K562 (cell line): ENCODE data around the gene ESPL1. TPM values are rescaled to one million over a fixed set of nuclear protein-coding genes. Genes with fewer than 3 reads are reported as not detected.

Source experiments
- ATAC-seq: fragments of 200-7000 bp; cut with Tn5 transposase; 3 replicates; pipeline ENCODE4 v1.9.1; 2020; ENCODE audit warnings: moderate library complexity
- BruUV-seq: library from RNA; stranded (reverse); fragments of 400-500 nt; replicated peaks from 2 replicates; lab custom pipeline; 2021; lab: Mats Ljungman, UMichigan
- CTCF ChIA-PET: fragments of 300-600 bp; formaldehyde crosslinking; extraction: SDS; loops from one replicate; lab custom pipeline; 2021; ENCODE audit warnings: low intra/inter-chr PET ratio; lab: Yijun Ruan, JAX
- POLR2A ChIA-PET: fragments of 300-600, 350-650 bp; sonication (Branson Sonifier 250); formaldehyde crosslinking; extraction: SDS; loops from one replicate; lab custom pipeline; 2021; ENCODE audit warnings: antibody characterized with exemption, inconsistent platforms; lab: Yijun Ruan, JAX
- DNase-seq, 4 experiments: peaks; one replicate each; pipeline versions ENCODE4 v3.0.0 to v3.0.0-alpha.2; 2011 to 2018; ENCODE audit warnings: low spot score in 3 of 4, mixed read lengths in 3 of 4; ENCODE audit errors: extremely low read depth in 1 of 4
- FAIRE-seq: peaks from 2 replicates; lab custom pipeline; 2011; peaks lifted over from hg19 to GRCh38; lab: Jason Lieb, UNC
- H2AFZ ChIP-seq: 2 replicates; pipeline ENCODE4 v1.6.0; 2011; ENCODE audit warnings: low read depth, low read length, control low read depth, inconsistent platforms
- H3K27ac ChIP-seq: fragments of 200-600 bp; 3 replicates; pipeline ENCODE4 v1.8.0; 2011; ENCODE audit warnings: low read depth, mild to moderate bottlenecking, control low read depth, inconsistent platforms, low read length, moderate library complexity, mixed read lengths; ENCODE audit errors: extremely low read depth
- H3K27me3 ChIP-seq, 2 experiments: fragments of 300-600 bp in 1 of 2; 2 replicates in 1 of 2; 3 replicates in 1 of 2; pipeline versions ENCODE4 v1.6.0 to v1.8.0; 2011; ENCODE audit warnings: inconsistent platforms in 2 of 2, low read length in 2 of 2, mild to moderate bottlenecking in 1 of 2, mixed read lengths in 1 of 2, moderate library complexity in 1 of 2; ENCODE audit not compliant: control insufficient read depth in 2 of 2, insufficient read depth in 2 of 2
- H3K36me3 ChIP-seq: fragments of 300-600 bp; 3 replicates; pipeline ENCODE4 v1.8.0; 2011; ENCODE audit warnings: mild to moderate bottlenecking, low read length, inconsistent platforms; ENCODE audit not compliant: control insufficient read depth, insufficient read depth
- H3K4me1 ChIP-seq, 2 experiments: fragments of 200-600 bp in 1 of 2; replicated peaks in 1 of 2; 2 replicates in 1 of 2; 3 replicates in 1 of 2; pipeline versions ENCODE4 v1.5.1 to v1.8.0; 2011; ENCODE audit warnings: inconsistent platforms in 2 of 2, low read length in 2 of 2, mild to moderate bottlenecking in 1 of 2, mixed read lengths in 1 of 2, moderate library complexity in 1 of 2; ENCODE audit not compliant: control insufficient read depth in 2 of 2, insufficient read depth in 2 of 2
- H3K4me2 ChIP-seq: 2 replicates; pipeline ENCODE4 v1.6.1; 2011; ENCODE audit warnings: low read length, control low read depth, inconsistent platforms, mixed read lengths; ENCODE audit not compliant: insufficient read depth
- H3K4me3 ChIP-seq: fragments of 200-600 bp; sonication (generic), shearing (Covaris generic); 2 replicates; pipeline ENCODE4 v1.5.1; 2016; ENCODE audit warnings: control low read depth, inconsistent platforms
- H3K79me2 ChIP-seq: fragments of 200-600 bp; 3 replicates; pipeline ENCODE4 v1.8.0; 2011; ENCODE audit warnings: low read length, inconsistent platforms; ENCODE audit not compliant: control insufficient read depth, insufficient read depth
- H3K9ac ChIP-seq, 2 experiments: 2 replicates each; pipeline versions ENCODE4 v1.6.0 to v1.6.1; 2011; ENCODE audit warnings: low read depth in 2 of 2, low read length in 2 of 2, control low read depth in 1 of 2, inconsistent platforms in 1 of 2, mild to moderate bottlenecking in 1 of 2, mixed read lengths in 1 of 2; ENCODE audit not compliant: insufficient read depth in 1 of 2
- H3K9me1 ChIP-seq: one replicate; pipeline ENCODE4 v1.6.0; 2011; ENCODE audit warnings: inconsistent platforms, mild to moderate bottlenecking, low read length, moderate library complexity; ENCODE audit not compliant: control insufficient read depth, insufficient read depth
- H3K9me3 ChIP-seq: replicated peaks from 2 replicates; pipeline ENCODE4 v1.5.1; 2011; ENCODE audit warnings: low read depth, low read length, inconsistent platforms; ENCODE audit not compliant: control insufficient read depth, insufficient read depth
- H4K20me1 ChIP-seq: replicated peaks from 2 replicates; pipeline ENCODE4 v1.6.1; 2011; ENCODE audit warnings: low read length, inconsistent platforms, mixed read lengths; ENCODE audit not compliant: control insufficient read depth, insufficient read depth
- CREB3L1 ChIP-seq: fragments of 450-650 bp; IDR thresholded peaks from 2 replicates; pipeline ENCODE4 v1.6.1; 2014; ENCODE audit warnings: low read depth, mild to moderate bottlenecking, moderate library complexity, borderline replicate concordance
- CTCF ChIP-seq, 3 experiments: IDR thresholded peaks in 2 of 3; conservative IDR thresholded peaks in 1 of 3; 2 replicates each; pipeline ENCODE4 v1.5.1; 2011 to 2012; ENCODE audit warnings: low read length in 3 of 3, mild to moderate bottlenecking in 3 of 3, control low read depth in 2 of 3, improper control_type of control experiment in 1 of 3, inconsistent platforms in 1 of 3, low read depth in 1 of 3, mixed read lengths in 1 of 3, moderate library complexity in 1 of 3; ENCODE audit not compliant: insufficient read depth in 2 of 3
- E2F3 ChIP-seq: fragments of 250-450 bp; sonication (Bioruptor Pico); IDR thresholded peaks from 2 replicates; pipeline ENCODE4 v1.4.0; 2020; ENCODE audit warnings: mild to moderate bottlenecking
- E2F5 ChIP-seq: sonication (generic); formaldehyde crosslinking; IDR thresholded peaks from 2 replicates; pipeline ENCODE4 v1.8.0; 2022; ENCODE audit warnings: mild to moderate bottlenecking, missing genetic modification reagents
- HEY1 ChIP-seq: fragments of 250-450 bp; sonication (Bioruptor Pico); IDR thresholded peaks from 2 replicates; pipeline ENCODE4 v1.5.0; 2020; ENCODE audit warnings: mild to moderate bottlenecking, moderate library complexity, borderline replicate concordance
- KLF16 ChIP-seq: IDR thresholded peaks from 2 replicates; pipeline ENCODE4 v1.6.1; 2016; ENCODE audit warnings: antibody characterized with exemption
- MTA1 ChIP-seq: fragments of 450-650 bp; IDR thresholded peaks from 2 replicates; pipeline ENCODE4 v1.6.1; 2017; ENCODE audit warnings: borderline replicate concordance
- NCOR1 ChIP-seq: fragments of 450-650 bp; IDR thresholded peaks from 2 replicates; pipeline ENCODE4 v1.6.1; 2016; ENCODE audit warnings: mild to moderate bottlenecking, moderate library complexity
- NR4A1 ChIP-seq, 2 experiments: fragments of 250-450 bp in 1 of 2; fragments of 450-650 bp in 1 of 2; sonication (Bioruptor Pico) in 1 of 2; IDR thresholded peaks; 2 replicates each; pipeline versions ENCODE4 v1.4.0 to v1.6.1; 2016 to 2020; ENCODE audit warnings: mild to moderate bottlenecking in 2 of 2, missing compliant biosample characterization in 1 of 2, missing genetic modification characterization in 1 of 2, moderate library complexity in 1 of 2
- PHF20 ChIP-seq: fragments of 450-650 bp; IDR thresholded peaks from 2 replicates; pipeline ENCODE4 v1.6.1; 2018; ENCODE audit not compliant: partially characterized antibody
- RAD21 ChIP-seq, 2 experiments: fragments of 250-450 bp in 1 of 2; fragments of 450-650 bp in 1 of 2; sonication (Bioruptor Pico) in 1 of 2; formaldehyde crosslinking in 1 of 2; IDR thresholded peaks in 1 of 2; conservative IDR thresholded peaks in 1 of 2; 2 replicates each; pipeline versions ENCODE4 v1.4.0 to v1.8.0; 2020 to 2022; ENCODE audit warnings: mild to moderate bottlenecking in 2 of 2, moderate library complexity in 1 of 2
- SIN3B ChIP-seq: fragments of 450-650 bp; IDR thresholded peaks from 2 replicates; pipeline ENCODE4 v1.6.1; 2017; ENCODE audit warnings: low read depth, mild to moderate bottlenecking, moderate library complexity
- SIRT6 ChIP-seq: IDR thresholded peaks from one replicate; pipeline ENCODE4 v1.6.1; 2012; ENCODE audit warnings: low read depth, mild to moderate bottlenecking, control low read depth, inconsistent platforms, low read length, moderate library complexity
- SNIP1 ChIP-seq: fragments of 450-650 bp; IDR thresholded peaks from 2 replicates; pipeline ENCODE4 v1.7.1; 2017; ENCODE audit warnings: low read depth, mild to moderate bottlenecking
- ZNF311 ChIP-seq: fragments of 250-450 bp; sonication (Bioruptor Pico); IDR thresholded peaks from 2 replicates; pipeline ENCODE4 v1.4.0; 2020; ENCODE audit warnings: mild to moderate bottlenecking, moderate library complexity
- WGBS: fragments of 100-300 bp; shearing (Covaris generic); methylation state at CpG from one replicate; pipeline ENCODE4 v1.1.6; 2016; ENCODE audit warnings: low coverage, mixed read lengths; ENCODE audit not compliant: insufficient coverage; ENCODE audit errors: missing lambda C conversion rate; 5-methylcytosine and 5-hydroxymethylcytosine counted together
- in situ Hi-C: fragments of 300-500 bp; cut with MboI; formaldehyde crosslinking; loops from 4 replicates; pipeline ENCODE4 v1.15.0; 2018; ENCODE audit warnings: inconsistent platforms, mixed read lengths
- intact Hi-C: fragments of 100-400 bp; cut with micrococcal nuclease; formaldehyde crosslinking; loops from 2 replicates; pipeline ENCODE4 v1.14.2; 2022
- polyA plus RNA-seq, 8 experiments: library from polyadenylated mRNA; depleted of rRNA in 4 of 8; stranded (reverse) in 5 of 8; unstranded in 3 of 8; fragments of >200 nt; fragmentation: Nextera tagmentation in 2 of 8; fragmentation: Illumina TruSeq in 1 of 8; extraction: Ambion mirVana in 2 of 8; extraction: Trizol in 1 of 8; gene quantifications; 2 replicates each; pipeline versions ENCODE4 v1.2.1 to v1.2.3, GENCODE V29; 2011 to 2014; ENCODE audit warnings: inconsistent platforms in 1 of 8, missing spikeins in 1 of 8
- total RNA-seq, 7 experiments: library from RNA; depleted of rRNA in 6 of 7; stranded (reverse); fragments of >200 nt in 6 of 7; fragmentation: Illumina TruSeq in 2 of 7; extraction: Trizol in 2 of 7; gene quantifications; 2 replicates each; pipeline versions ENCODE4 v1.2.1 to v1.2.3, GENCODE V29; 2011 to 2021; ENCODE audit warnings: low replicate concordance in 1 of 7
- TF ChIP-seq, protein P1 (sequence below): sonication (generic); formaldehyde crosslinking; IDR thresholded peaks from 2 replicates; pipeline ENCODE4 v1.8.1; 2023; ENCODE audit warnings: mild to moderate bottlenecking, missing genetic modification reagents

ESPL1 gene
- total and polyA plus RNA-seq, 9 of the 15 experiments (the other 6 are each of a cell fraction or from before 2014, with no cell fraction given) = 1.2 to 55.0 (median 18.7) TPM

GRCh38 chr12:53227341-53227740, 40.8 kb upstream of the ESPL1 start:
- Histone ChIP-seq H2AFZ (no peak overlapping the region), H3K36me3 (no peaks in the 10 kb centered on the region), H3K4me1 (peaks cover 27 to 41% of the 10 kb centered on the region in 2 experiments), H3K9me3 (no peaks in the 10 kb centered on the region), H3K4me2 (no peak overlapping the region), H3K9me1 (no peaks in the 10 kb centered on the region), H3K27ac (no peak overlapping the region), H3K4me3 (no peak overlapping the region), H3K9ac (no peak overlapping the region), H4K20me1 (no peaks in the 10 kb centered on the region; the same call in 1 of the 2 replicates), H3K27me3 (no peaks in the 10 kb centered on the region), H3K79me2 (no peaks in the 10 kb centered on the region)
- FAIRE-seq = no peak
- no peak for ATAC-seq
- POLR2A ChIA-PET = interaction anchor here (0.6 kb wide), 1 partner anchor 91 kb away, joined by 4 read pairs; no protein-coding TSS in a partner anchor
- in situ Hi-C loops (no loop called here), intact Hi-C loops (no loop called here)
- 69% methylated on average over 10 of the region's 11 CpGs for WGBS
- no TSS peak for BruUV-seq
- no peak for DNase-seq
- CTCF ChIA-PET = no interaction called here
- TF ChIP-seq SIN3B (no peak), KLF16 (no peak), CTCF (IDR thresholded peaks at IDR 0.05 in 2 of 3, conservative IDR thresholded peaks at IDR 0.05 in 1 of 3; ENCODE audit: insufficient read depth in 2 of 3, low read depth in 1 of 3, low read length in 3 of 3) (no peak), MTA1 (no peak), RAD21 (CRISPR knock-in tag; conservative IDR thresholded peaks at IDR 0.05 in 1 of 2, IDR thresholded peaks at IDR 0.05 in 1 of 2) (no peak), ZNF311 (CRISPR knock-in tag) (no peak), SIRT6 (no peak), E2F3 (CRISPR knock-in tag) (no peak), CREB3L1 (no peak), HEY1 (CRISPR knock-in tag) (no peak), NCOR1 (no peak), PHF20 (no peak), NR4A1 (CRISPR knock-in tag; IDR thresholded peaks at IDR 0.05) (no peak), NR4A1 (tag; IDR thresholded peaks at IDR 0.05) (no peak), SNIP1 (no peak), E2F5 (CRISPR knock-in tag) (no peak)
- TF ChIP-seq, protein P1, sequence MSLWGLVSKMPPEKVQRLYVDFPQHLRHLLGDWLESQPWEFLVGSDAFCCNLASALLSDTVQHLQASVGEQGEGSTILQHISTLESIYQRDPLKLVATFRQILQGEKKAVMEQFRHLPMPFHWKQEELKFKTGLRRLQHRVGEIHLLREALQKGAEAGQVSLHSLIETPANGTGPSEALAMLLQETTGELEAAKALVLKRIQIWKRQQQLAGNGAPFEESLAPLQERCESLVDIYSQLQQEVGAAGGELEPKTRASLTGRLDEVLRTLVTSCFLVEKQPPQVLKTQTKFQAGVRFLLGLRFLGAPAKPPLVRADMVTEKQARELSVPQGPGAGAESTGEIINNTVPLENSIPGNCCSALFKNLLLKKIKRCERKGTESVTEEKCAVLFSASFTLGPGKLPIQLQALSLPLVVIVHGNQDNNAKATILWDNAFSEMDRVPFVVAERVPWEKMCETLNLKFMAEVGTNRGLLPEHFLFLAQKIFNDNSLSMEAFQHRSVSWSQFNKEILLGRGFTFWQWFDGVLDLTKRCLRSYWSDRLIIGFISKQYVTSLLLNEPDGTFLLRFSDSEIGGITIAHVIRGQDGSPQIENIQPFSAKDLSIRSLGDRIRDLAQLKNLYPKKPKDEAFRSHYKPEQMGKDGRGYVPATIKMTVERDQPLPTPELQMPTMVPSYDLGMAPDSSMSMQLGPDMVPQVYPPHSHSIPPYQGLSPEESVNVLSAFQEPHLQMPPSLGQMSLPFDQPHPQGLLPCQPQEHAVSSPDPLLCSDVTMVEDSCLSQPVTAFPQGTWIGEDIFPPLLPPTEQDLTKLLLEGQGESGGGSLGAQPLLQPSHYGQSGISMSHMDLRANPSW (CRISPR knock-in tag) = no peak
